Fibroblast of skin of right quadriceps (primary cell): ENCODE results near the gene AKAP6.

Source experiments
- DNase-seq: peaks from one replicate; pipeline ENCODE4 v3.0.0-alpha.2; 2013

Gene AKAP6

GRCh38 chr14:32633930-32634329 lies 304.8 kb downstream of the AKAP6 start:
- DNase-seq, result no peak

- DNase-seq, result peak; percentile 76
Observed at GRCh38 chr14:32635061-32635719, 306.1 kb downstream of the AKAP6 start.

- DNase-seq, result no peak
Observed at GRCh38 chr14:32637582-32637981, 308.5 kb downstream of the AKAP6 start.

GRCh38 chr14:32639208-32639607 lies 310.1 kb downstream of the AKAP6 start:
- no peak for DNase-seq

GRCh38 chr14:32645551-32645950 lies 316.5 kb downstream of the AKAP6 start:
- no peak for DNase-seq

- peak; percentile 78 for DNase-seq
Observed at GRCh38 chr14:32648434-32648833, 319.3 kb downstream of the AKAP6 start.

- no peak for DNase-seq
Observed at GRCh38 chr14:32650030-32650429, 320.9 kb downstream of the AKAP6 start.

- DNase-seq, result no peak
Observed at GRCh38 chr14:32650665-32651064, 321.6 kb downstream of the AKAP6 start.

- DNase-seq, result no peak
Observed at GRCh38 chr14:32654106-32654505, 325.0 kb downstream of the AKAP6 start.

GRCh38 chr14:32656601-32657000 lies 327.5 kb downstream of the AKAP6 start:
- no peak for DNase-seq

- DNase-seq, result peak; percentile 84
Observed at GRCh38 chr14:32657081-32657480, 328.0 kb downstream of the AKAP6 start.

GRCh38 chr14:32661216-32661615 lies 332.1 kb downstream of the AKAP6 start:
- DNase-seq, result no peak

- peak; percentile 54 for DNase-seq
Observed at GRCh38 chr14:32662211-32662610, 333.1 kb downstream of the AKAP6 start.

GRCh38 chr14:32666308-32666707 lies 337.2 kb downstream of the AKAP6 start:
- peak; percentile 49 for DNase-seq

GRCh38 chr14:32667287-32667686 lies 338.2 kb downstream of the AKAP6 start:
- no peak for DNase-seq

- DNase-seq, result no peak
Observed at GRCh38 chr14:32667791-32668190, 338.7 kb downstream of the AKAP6 start.

GRCh38 chr14:32669391-32669790 lies 340.3 kb downstream of the AKAP6 start:
- DNase-seq, result peak; percentile 25

GRCh38 chr14:32675433-32675832 lies 346.3 kb downstream of the AKAP6 start:
- DNase-seq, result no peak

- no peak for DNase-seq
Observed at GRCh38 chr14:32677129-32677780, 348.2 kb downstream of the AKAP6 start.

- DNase-seq, result no peak
Observed at GRCh38 chr14:32678088-32678487, 349.0 kb downstream of the AKAP6 start.

- no peak for DNase-seq
Observed at GRCh38 chr14:32679927-32680612, 351.0 kb downstream of the AKAP6 start.

- no peak for DNase-seq
Observed at GRCh38 chr14:32681598-32681997, 352.5 kb downstream of the AKAP6 start.

- DNase-seq, result no peak
Observed at GRCh38 chr14:32682214-32682613, 353.1 kb downstream of the AKAP6 start.

- no peak for DNase-seq
Observed at GRCh38 chr14:32683679-32684078, 354.6 kb downstream of the AKAP6 start.
